UCSD-AML1 (cell line): ENCODE measurements around the gene DNMT3A.
"Not testable (repeated sequence)": the region's sequence is repeated elsewhere in the genome, so short reads cannot be mapped to it uniquely, and the experiment has no call there.

ENCODE experiments used
- DNase-seq: peaks from one replicate; lab custom pipeline; 2025; ENCODE audit not compliant: unreplicated experiment; lab: John Stamatoyannopoulos, UW

DNMT3A gene

GRCh38 chr2:25215948-25216679 lies 125.6 kb downstream of the DNMT3A start:
- DNase-seq: no peak

GRCh38 chr2:25215232-25215631 lies 126.5 kb downstream of the DNMT3A start:
- DNase-seq: no peak

- DNase-seq: no peak
These were observed 128.5 kb downstream of the DNMT3A start for GRCh38 chr2:25213229-25213628.

GRCh38 chr2:25210923-25211322 lies 130.8 kb downstream of the DNMT3A start:
- DNase-seq: not testable (repeated sequence)

GRCh38 chr2:25207078-25207545 lies 134.6 kb downstream of the DNMT3A start:
- peak; percentile 31 for DNase-seq

GRCh38 chr2:25204190-25204838 lies 137.4 kb downstream of the DNMT3A start:
- no peak for DNase-seq

- peak; percentile 37 for DNase-seq
These were observed 139.4 kb downstream of the DNMT3A start for GRCh38 chr2:25202275-25202674.

- no peak for DNase-seq
These were observed 139.9 kb downstream of the DNMT3A start for GRCh38 chr2:25201794-25202193.

GRCh38 chr2:25201265-25201664 lies 140.5 kb downstream of the DNMT3A start:
- no peak for DNase-seq

- no peak for DNase-seq
These were observed 143.1 kb downstream of the DNMT3A start for GRCh38 chr2:25198576-25198975.

- no peak for DNase-seq
These were observed 143.6 kb downstream of the DNMT3A start for GRCh38 chr2:25198209-25198525.

GRCh38 chr2:25197336-25198208 lies 144.2 kb downstream of the DNMT3A start:
- DNase-seq: peak; percentile 44

- DNase-seq: no peak
These were observed 147.1 kb downstream of the DNMT3A start for GRCh38 chr2:25194576-25195122.

GRCh38 chr2:25190536-25190935 lies 151.2 kb downstream of the DNMT3A start:
- DNase-seq: no peak

GRCh38 chr2:25188405-25188804 lies 153.3 kb downstream of the DNMT3A start:
- no peak for DNase-seq

- DNase-seq: no peak
These were observed 153.9 kb downstream of the DNMT3A start for GRCh38 chr2:25187729-25188350.

GRCh38 chr2:25184254-25184653 lies 157.5 kb downstream of the DNMT3A start:
- DNase-seq: no peak

- no peak for DNase-seq
These were observed 162.7 kb downstream of the DNMT3A start for GRCh38 chr2:25178976-25179375.
